H4 (cell line): ENCODE results near the gene AVPR2. TPM values are rescaled to one million over a fixed set of nuclear protein-coding genes. Genes with fewer than 3 reads are reported as not detected.

Experiments
- DNase-seq: peaks from one replicate; pipeline ENCODE4 v3.0.0-alpha.2; 2015; ENCODE audit warnings: low spot score
- total RNA-seq: library from RNA; depleted of rRNA; stranded (reverse); fragments of >200 nt; shearing (Covaris generic); gene quantifications from 2 replicates; pipeline ENCODE4 v1.2.3, GENCODE V29; 2014; rRNA removed

The AVPR2 gene
- total RNA-seq, 1 experiment from 2014 or later: 0.14 TPM

DNA sequence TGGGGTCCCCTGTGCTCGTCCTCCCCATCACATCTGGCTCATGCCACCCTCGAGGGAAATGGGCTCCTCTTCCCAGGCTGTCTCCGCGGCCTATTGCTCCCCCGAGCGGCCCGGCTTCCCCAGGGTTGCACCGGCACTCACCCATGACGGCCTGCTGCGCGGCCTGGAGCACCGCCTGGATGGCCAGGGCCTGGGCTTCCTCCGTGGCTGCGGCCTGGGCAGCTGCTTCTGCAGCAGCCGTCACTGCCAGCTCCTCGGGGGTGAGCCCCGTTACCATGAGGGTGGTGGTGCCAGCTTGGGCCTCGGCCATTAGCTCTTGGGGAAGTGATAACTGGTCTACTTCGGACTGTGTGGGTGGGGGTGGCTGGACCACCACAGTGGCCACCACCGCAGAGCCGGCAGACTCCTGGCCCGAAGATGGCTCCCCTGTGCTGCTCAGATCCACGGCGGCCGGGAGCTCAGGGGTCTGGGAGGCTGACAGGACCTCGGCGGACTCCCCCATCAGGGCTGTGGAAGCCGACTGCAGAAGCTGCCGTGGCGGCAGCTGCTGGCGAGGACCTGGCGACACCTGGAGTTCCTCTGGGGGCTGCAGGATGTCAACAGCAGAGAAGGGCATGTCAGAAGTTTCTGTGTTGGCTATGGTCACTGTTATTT, 48.0 kb downstream of the AVPR2 start:
- no peak for DNase-seq

DNA sequence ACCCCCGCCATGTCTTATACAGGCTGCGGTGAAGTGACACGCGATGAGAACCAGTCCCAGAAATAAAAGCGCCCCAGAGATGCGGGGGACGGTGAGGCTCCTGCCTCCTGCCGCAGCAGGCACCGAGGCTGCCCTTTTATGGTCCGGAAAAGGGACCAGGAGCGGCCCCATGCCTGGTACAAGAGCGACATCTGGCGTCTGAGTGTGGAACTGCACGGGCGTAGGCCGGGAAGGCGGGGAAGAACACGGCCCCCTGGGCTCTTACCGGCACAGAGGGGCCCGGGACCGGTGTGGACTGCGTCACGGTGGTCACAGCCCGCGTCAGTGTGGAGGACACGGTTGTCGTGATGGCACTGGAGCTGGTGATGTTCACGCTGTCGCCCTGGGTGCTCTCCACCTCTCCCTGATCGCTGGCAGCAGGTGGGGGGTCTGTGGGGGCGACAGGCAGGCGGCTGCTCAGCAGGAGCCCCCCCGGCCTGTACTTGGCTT, 48.9 kb downstream of the AVPR2 start:
- peak; percentile 61 for DNase-seq

DNA sequence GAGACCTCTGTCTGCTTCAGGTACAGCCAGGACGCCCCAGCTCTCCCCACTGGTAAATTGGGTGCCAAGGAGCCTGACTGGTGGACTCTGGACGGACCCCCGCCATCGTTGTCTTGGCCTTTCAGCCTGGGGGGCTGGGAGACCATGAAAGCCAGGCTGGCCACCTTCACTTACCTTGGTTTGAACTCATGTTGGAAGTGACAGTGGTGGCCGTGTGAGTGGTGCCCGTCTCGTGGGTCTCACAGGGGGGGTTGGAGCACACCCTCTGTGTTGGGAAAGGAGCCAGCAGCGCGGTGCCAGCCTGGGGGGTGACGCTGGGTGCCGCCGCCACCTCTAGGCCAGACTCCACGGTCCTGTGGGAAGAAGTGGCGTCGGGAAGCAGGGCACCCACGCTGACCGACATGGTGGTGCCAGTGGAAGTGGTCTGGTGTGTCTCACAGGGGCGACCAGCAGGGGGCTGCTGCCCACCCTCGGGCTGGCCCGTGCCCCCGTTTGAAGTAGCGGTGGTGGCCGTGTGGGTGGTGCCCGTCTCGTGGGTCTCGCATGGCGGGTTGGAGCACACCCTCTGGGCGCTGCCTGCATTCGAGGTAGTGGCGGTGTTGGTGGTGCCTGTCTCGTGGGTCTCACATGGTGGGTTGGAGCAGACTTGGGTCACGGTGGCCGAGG, 49.6 kb downstream of the AVPR2 start:
- no peak for DNase-seq

DNA sequence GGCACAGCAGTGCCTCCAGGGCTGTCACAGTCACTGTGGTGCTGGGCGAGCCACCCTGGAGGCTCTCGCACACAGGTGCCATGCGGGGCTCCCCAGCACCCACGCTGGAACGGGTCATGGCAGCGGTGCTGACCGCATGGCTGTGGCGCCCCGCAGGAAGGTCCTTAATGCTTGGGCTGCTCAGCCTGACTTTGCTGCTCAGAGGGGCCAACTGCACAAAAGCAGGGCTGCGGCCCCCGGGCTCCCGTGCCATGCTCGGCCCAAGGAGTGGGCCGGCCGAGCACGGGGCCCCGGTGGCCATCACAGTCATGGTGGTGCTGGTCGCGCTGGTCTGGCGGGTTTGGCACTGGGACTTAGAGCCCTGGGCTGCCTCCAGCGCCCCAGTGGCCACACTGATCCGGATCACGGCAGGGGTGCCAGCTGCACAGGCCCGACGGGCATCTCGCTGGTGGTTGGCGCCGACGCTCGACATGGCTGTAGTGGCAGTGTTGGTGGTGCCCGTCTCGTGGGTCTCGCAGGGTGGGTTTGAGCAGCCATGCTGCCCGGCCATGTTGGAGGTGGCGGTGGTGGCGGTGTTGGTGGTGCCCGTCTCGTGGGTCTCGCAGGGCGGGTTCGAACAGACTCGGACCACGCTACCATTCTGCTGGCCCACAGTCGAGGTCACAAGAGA, 50.2 kb downstream of the AVPR2 start:
- no peak for DNase-seq

DNA sequence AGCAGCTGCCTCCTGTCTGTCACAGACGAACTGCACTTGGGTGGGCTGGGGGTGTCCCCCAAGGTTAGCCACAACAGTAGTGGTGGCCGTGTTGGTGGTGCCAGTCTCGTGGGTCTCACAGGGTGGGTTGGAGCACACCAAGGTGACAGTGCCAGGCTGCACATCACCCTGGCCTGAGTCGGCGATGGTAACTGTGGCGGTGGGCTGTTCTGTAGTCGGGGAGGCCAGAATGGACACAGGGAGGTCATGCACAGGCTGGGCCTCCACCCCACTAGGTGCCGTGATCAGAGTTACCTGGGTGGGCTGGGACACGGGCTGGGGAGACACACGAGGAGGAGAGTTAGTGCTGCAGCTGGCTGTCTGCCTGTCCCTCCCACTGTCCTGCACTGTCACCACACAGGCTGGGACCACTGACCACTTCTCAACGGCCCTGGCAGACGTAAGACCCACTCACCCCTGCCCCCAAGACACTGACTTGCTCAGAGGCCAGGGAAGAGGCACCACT, 50.8 kb downstream of the AVPR2 start:
- DNase-seq: no peak

DNA sequence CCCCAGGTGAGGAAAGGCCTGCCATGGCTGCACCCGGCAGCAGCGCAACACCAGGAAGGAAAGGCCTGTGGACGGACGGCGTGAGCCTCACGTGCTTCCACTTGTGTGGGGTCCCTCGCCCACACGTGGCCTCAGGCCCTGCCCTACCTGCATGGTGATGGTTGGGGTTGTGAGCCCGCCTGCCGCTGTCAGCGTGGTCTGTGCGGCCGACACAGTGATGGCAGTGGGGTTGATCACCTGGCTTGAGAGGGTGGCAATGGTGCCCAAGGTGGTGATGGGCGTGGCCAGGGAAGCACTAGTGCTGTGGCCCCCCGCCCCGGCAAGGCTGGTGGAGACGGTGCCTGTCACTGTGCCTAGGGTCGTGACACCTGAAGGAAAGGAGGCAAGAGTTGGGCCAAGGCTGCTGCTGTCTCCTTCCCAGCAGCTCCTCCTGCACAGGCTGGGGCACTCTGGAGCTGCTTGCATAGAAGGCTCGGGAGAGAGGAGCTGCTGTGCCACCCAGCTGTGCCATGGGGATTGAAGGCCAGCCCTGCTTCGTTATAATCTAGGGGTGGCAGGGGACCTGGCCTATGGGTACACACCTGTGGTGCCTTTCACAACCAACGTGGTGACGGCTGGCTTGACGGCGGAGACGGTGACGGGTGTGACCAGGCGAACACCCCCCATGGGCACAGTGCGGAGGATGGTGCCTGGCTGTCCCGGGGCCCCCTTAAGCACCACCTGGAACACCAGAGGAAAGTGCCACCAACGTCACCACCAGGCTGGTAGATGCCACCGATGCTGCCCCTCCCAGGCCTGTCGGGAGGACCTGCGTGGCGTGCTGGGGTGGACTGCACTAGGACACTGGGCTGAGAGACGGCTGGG, 51.8 kb downstream of the AVPR2 start:
- DNase-seq: no peak

Other genes with a start within 250 kb of the AVPR2 start
- 0.70 and 4.4 TPM in 2 replicates for gene PNCK, start 230.9 kb upstream of the AVPR2 start, total RNA-seq
- 21.7 and 43.3 TPM in 2 replicates for gene SLC6A8, start 216.7 kb upstream of the AVPR2 start, total RNA-seq
- gene BCAP31, start 180.3 kb upstream of the AVPR2 start, total RNA-seq: 233 and 264 TPM in 2 replicates
- 8.6 and 9.1 TPM in 2 replicates for gene ABCD1, start 179.8 kb upstream of the AVPR2 start, total RNA-seq
- 0.60 and 1.6 TPM in 2 replicates for gene PLXNB3, start 140.4 kb upstream of the AVPR2 start, total RNA-seq
- 0.06 and 0.35 TPM in 2 replicates for gene SRPK3, start 123.6 kb upstream of the AVPR2 start, total RNA-seq
- gene IDH3G, start 110.3 kb upstream of the AVPR2 start, total RNA-seq: 68.9 and 78.0 TPM in 2 replicates
- gene SSR4, start 110.0 kb upstream of the AVPR2 start, total RNA-seq: 254 and 289 TPM in 2 replicates
- gene PDZD4, start 74.1 kb upstream of the AVPR2 start, total RNA-seq: 3.8 and 4.0 TPM in 2 replicates
- gene L1CAM, start 18.5 kb upstream of the AVPR2 start, total RNA-seq: 7.9 and 9.7 TPM in 2 replicates
- gene ARHGAP4, start 21.6 kb downstream of the AVPR2 start, total RNA-seq: 0.31 and 0.82 TPM in 2 replicates
- 167 and 216 TPM in 2 replicates for gene NAA10, start 30.4 kb downstream of the AVPR2 start, total RNA-seq
- 0.10 TPM in 1 of 2 replicates, not detected in the other for gene RENBP, start 40.0 kb downstream of the AVPR2 start, total RNA-seq
- gene HCFC1, start 67.1 kb downstream of the AVPR2 start, total RNA-seq: 19.4 and 23.5 TPM in 2 replicates
- 2.2 and 2.7 TPM in 2 replicates for gene TMEM187, start 68.1 kb downstream of the AVPR2 start, total RNA-seq
- gene IRAK1, start 115.2 kb downstream of the AVPR2 start, total RNA-seq: 50.0 and 58.6 TPM in 2 replicates
- gene MECP2, start 193.0 kb downstream of the AVPR2 start, total RNA-seq: 24.9 and 28.3 TPM in 2 replicates
- not detected in 2 replicates for gene OPN1LW, start 239.6 kb downstream of the AVPR2 start, total RNA-seq